Activated naive CD4-positive, alpha-beta T cell treated with anti-CD3 and anti-CD28 coated beads, Interleukin-2, amount 50 U/mL, for 72 hours (primary cell): Measurements from ENCODE around the gene RAD51B. TPM values are rescaled to one million over a fixed set of nuclear protein-coding genes. Genes with fewer than 3 reads are reported as not detected.
"Not testable (repeated sequence)": the region's sequence is repeated elsewhere in the genome, so short reads cannot be mapped to it uniquely, and the experiment has no call there.

Source experiments
- ATAC-seq, 2 donors: fragments of 150-1000 bp; cut with Tn5 transposase; 2 replicates each; pipeline ENCODE4 v1.10.0; 2021; ENCODE audit warnings: mild to moderate bottlenecking in 2 of 2, moderate library complexity in 2 of 2
- DNase-seq, 2 donors: peaks; one replicate each; pipeline ENCODE4 v3.0.0; 2021 to 2022; ENCODE audit warnings: low spot score in 2 of 2
- H3K27ac Mint-ChIP-seq, 2 donors: one replicate each; pipeline ENCODE4 v1.8.0; 2022; ENCODE audit warnings: mild to moderate bottlenecking in 2 of 2, mixed read lengths in 2 of 2
- H3K36me3 Mint-ChIP-seq, 2 donors: one replicate each; pipeline ENCODE4 v1.8.0; 2022; ENCODE audit warnings: mixed read lengths in 2 of 2
- H3K9me3 Mint-ChIP-seq, 2 donors: one replicate each; pipeline ENCODE4 v1.8.0; 2022; ENCODE audit warnings: mixed read lengths in 2 of 2
- total RNA-seq, 2 donors: library from RNA; stranded (reverse); gene quantifications; one replicate each; pipeline ENCODE4 v1.2.3, GENCODE V29; 2022

Gene RAD51B
- total RNA-seq, 2 donors from 2014 or later, result 36.5 to 53.0 TPM

DNA sequence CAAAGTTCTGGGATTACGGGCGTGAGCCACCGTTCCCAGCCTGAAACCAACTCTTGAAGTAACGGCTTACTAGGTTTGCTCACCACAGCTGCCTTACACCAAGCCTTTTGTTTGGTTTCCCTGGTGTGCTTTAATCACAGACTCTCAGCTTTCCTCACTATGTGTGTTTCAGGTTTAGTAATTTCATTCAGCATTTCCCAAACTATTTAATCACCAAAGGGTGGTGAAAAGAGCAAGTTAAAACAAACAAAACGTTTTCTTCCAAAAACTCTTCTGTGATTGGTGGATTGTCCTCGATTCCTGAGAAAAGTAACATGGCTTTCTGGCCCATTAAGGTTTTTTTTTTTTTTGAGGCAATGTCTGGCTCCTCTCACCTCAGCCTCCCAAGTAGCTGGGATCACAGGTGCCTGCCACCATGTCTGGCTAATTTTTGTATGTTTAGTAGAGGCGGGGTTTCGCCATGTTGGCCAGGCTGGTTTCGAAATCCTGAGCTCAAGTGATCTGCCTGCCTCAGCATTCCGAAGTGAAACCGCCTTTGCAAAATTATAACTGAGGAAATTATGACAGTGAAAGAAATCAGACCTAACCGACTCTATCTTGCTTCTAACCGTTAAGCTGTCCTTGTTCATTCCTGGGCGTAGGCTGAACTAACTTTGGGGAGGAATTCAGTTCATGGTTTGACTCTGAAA is 1.7 kb upstream of the RAD51B start:
- Mint-ChIP-seq H3K36me3 (peaks cover 4 to 6% of the 10 kb centered on the region in 2 donors), H3K27ac (peak overlapping the region in 1 of 2 donors; percentile 88), H3K9me3 (no peaks in the 10 kb centered on the region)
- ATAC-seq (no peak), DNase-seq (no peak)

DNA sequence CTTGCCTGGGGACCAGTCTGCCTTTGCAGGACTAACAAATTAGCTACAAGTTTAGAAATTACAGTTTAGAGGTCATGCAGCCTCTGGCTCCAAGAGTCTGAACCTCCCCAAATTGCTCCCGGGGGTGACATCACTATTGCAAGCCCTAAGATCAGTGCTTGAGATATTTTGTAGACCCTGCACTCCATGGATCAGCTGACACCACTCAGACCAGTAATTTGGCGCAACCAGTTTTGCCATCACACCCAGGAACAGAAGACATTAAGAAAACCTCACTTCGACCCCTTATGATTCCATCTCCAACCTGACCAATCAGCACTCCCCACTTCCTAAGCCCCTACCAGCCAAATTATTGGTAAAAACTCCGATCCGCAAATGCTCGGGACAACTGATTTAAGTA is 1.1 kb upstream of the RAD51B start:
- DNase-seq, H3K36me3 Mint-ChIP-seq, ATAC-seq, H3K9me3 Mint-ChIP-seq: not testable (repeated sequence)
- peak overlapping the region in 1 of 2 donors; percentile 88 for H3K27ac Mint-ChIP-seq

DNA sequence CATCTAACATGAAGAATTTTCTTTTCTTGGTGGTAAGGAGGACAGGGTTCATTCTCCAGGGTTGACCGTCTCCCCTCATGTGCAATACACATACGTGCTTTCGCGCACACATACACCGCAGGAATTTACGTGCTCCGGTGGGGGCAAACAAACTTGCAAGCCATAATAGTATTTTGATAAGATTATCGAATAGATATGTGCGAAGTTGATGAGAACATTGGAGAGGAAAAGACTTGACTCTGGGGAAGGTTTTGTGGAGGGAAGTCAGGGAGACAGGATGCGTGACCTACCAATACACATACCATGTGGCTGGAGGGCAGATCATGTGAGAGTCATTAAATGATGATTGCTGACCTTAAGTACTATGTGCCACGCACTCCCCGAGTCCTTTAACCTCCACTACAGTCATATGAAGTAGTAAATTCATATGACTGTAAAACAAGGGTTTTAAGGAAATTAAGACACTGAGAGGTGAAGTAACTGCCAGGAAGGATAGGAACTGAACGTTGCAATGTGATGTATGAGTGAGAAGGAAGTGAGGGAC is 921 bp downstream of the RAD51B start:
- peak in 1 of 2 donors; percentile 32 for ATAC-seq
- Mint-ChIP-seq H3K27ac (peak overlapping the region; percentile 88 to 98), H3K36me3 (peaks cover 4 to 6% of the 10 kb centered on the region in 2 donors), H3K9me3 (no peaks in the 10 kb centered on the region)
- DNase-seq, result peak in 1 of 2 donors; percentile 7

DNA sequence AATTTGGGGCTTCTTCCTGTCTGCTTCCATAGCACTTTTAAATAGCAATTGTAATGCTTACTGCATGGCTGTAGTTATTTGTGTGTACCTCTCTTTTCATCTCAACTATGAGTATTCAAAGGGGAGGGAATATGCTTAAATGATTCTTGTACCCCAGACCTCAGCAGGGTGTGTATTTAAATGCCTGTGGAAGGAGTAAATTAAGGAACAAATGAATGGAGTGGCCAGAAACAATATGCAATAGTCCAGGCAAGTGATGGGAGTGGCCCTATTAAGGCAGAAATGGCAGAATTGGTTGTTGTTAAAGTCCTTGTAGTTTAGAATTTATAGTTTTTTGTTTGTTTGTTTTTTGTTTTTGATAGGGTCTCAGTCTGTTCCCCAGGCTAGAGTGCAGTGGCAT is 1.5 kb downstream of the RAD51B start:
- Mint-ChIP-seq H3K9me3 (no peaks in the 10 kb centered on the region), H3K36me3 (peaks cover 4 to 6% of the 10 kb centered on the region in 2 donors), H3K27ac (peak overlapping the region in 1 of 2 donors; percentile 88)
- no peak for DNase-seq
- ATAC-seq, result no peak

DNA sequence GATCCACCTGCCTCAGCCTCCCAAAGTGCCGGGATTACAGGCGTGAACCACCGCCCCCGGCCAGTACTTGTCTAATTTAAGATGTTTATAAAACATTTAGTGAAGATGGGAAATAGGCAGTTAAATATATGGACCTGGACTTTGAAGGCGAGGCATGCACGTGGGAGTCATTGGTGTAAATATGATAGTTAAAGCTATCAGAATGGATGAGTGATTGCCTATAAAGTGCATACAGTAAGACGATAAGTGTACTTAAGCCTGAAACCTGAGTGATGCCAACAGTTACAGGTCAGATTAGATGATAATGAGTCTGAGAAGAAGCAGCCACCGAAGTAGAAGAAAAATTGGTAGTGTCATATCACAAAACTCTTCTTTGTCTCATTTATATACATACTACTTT is 11.5 kb downstream of the RAD51B start:
- ATAC-seq (no peak), DNase-seq (no peak)
- H3K27ac Mint-ChIP-seq, result no peak overlapping the region
- peaks cover 10 to 17% of the 10 kb centered on the region in 2 donors for H3K36me3 Mint-ChIP-seq
- H3K9me3 Mint-ChIP-seq, result no peaks in the 10 kb centered on the region

DNA sequence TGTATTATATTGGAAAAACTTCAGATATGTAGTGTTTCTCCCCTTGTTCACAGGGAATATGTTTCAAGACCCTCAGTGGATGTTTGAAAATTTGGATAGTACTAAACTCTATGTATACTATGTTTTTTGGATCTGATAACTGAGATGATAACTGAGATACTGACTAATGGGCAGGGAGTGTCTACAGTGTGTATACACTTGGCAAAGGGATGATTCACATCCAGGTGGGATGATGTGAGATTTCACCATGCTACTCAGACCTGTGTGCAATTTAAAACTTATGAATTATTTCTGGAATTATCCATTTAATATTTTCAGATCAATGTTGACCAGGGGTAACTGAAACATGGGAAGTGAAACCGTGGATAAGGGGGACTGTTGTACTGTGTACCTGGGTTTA is 13.8 kb downstream of the RAD51B start:
- H3K9me3 Mint-ChIP-seq, result no peaks in the 10 kb centered on the region
- no peak for ATAC-seq

DNA sequence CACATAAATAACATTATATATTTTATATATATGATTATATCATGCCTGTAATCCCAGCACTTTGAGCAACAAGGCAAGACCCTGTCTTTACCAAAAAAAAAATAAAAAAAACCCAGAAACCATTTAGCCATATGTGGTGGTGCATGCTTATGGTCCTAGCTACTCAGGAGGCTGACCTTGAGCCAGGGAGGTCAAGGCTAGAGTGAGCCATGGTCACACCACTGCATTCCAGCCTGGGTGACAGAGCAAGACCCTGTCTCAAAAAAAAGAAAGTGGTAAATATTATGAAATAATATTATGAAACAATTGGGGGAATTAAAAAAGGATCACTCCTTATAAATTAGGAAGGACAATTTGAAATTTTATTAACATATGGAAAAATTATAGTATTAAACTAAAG is 16.0 kb downstream of the RAD51B start:
- peaks cover 0 to 4% of the 10 kb centered on the region in 2 donors for H3K36me3 Mint-ChIP-seq
- no peaks in the 10 kb centered on the region for H3K9me3 Mint-ChIP-seq
- DNase-seq, result no peak
- H3K27ac Mint-ChIP-seq, result no peak overlapping the region
- ATAC-seq, result no peak

More for the DNA sequence above, 13.8 kb downstream of the RAD51B start:
- DNase-seq, result no peak
- Mint-ChIP-seq H3K27ac (peak overlapping the region in 1 of 2 donors; percentile 72), H3K36me3 (peaks cover 4 to 5% of the 10 kb centered on the region in 2 donors)

DNA sequence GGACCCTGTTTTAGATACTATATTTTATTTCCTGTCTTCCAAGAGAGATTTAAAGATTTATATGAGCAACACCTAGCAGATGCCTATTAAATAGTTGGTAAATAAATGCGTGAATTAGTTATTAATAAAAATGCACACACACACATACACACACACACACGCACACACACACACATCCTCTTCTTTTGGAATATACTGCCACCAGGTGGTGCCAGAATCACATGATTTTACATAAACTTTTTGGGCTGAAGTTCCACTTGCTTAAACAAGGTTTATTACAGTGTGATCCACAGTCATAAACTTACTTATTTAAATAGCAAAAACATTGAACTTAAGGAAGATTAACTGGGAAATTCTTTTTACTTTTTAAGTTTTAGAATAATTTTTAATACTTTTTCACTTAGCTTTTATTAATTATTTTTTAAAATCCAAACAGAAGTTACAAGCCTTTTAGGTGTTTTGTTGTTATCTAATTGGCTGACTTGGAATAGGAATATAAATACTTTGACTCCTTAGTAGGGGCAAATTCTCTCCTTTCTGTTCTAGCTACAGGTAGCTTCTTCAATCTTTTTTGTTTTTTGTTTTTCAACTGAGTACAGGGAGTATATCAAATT is 17.5 kb downstream of the RAD51B start:
- ATAC-seq, result peak in 1 of 2 donors; percentile 33

DNA sequence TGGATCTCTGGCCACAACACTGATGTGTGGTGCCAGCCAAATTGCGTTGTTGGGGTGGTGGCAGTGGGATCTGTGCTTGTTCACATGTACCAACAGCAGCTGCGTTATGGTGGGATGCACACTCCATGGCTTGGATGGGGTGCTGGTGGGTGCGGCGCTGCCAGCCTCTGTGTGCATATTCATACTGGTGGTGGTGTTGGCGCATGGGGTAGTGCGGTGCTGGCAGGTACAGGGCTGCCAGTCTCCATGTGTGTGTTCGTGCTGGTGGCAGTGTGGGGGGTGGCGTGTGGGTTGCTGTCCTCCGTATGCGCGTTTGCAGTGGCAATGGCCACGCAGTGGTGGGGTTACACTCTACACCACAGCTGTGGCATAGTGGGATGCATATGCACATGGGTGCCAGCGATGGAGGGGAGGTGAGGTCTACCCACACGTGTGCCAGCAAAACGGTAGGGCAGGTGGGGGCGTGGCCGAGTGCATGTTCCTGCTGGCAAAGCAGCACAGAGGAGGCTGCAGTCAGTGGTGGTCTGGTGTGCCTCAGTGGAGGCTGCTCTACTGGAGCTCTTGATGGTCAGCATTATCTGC is 26.5 kb downstream of the RAD51B start:
- ATAC-seq, result no peak
- DNase-seq, result no peak
- Mint-ChIP-seq H3K9me3 (peaks cover 5 to 10% of the 10 kb centered on the region in 2 donors), H3K27ac (no peak overlapping the region), H3K36me3 (peaks cover 19 to 21% of the 10 kb centered on the region in 2 donors)

More for the DNA sequence above, 17.5 kb downstream of the RAD51B start:
- Mint-ChIP-seq H3K36me3 (peaks cover 0 to 4% of the 10 kb centered on the region in 2 donors), H3K27ac (no peak overlapping the region), H3K9me3 (no peaks in the 10 kb centered on the region)
- peak in 1 of 2 donors; percentile 35 for DNase-seq

DNA sequence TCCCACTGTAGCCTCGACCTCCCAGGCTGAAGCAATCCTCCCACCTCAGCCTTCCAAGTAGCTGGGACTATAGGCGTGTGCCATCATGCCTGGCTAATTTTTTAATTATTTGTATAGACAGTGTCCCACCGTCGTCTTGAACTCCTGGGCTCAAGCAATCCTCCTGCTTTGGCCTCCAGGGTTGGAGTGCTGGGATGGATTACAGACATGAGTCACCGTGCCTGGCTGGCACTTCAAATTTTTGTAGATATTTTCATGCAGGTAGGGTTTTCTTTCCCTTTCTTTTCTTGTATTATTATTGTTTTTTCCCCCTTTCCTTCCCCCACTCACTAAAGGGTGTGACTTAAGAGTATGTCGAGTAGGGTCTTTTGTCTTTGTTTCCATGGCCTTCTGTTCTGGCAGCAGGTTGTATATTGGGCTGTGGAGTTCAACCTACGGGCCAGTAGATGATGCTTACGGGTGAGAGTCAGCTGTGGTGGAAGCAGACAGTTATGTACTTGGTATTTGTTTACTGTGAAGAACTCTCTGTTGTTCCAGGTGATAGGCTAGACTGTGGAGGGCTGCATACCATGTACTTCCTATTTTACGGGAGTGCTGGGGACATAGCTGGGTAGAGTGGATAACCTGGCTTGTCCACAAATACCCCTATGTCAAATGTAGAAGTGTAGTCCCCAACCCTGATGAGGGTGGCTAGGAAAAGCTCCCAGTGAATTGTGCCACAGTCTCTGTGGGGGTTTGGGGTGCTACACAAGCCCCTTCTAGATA is 30.7 kb downstream of the RAD51B start:
- Mint-ChIP-seq H3K9me3 (peaks cover 5 to 10% of the 10 kb centered on the region in 2 donors), H3K36me3 (peaks cover 19 to 21% of the 10 kb centered on the region in 2 donors), H3K27ac (peak overlapping the region in 1 of 2 donors; percentile 3)
- DNase-seq, result no peak
- ATAC-seq, result no peak

DNA sequence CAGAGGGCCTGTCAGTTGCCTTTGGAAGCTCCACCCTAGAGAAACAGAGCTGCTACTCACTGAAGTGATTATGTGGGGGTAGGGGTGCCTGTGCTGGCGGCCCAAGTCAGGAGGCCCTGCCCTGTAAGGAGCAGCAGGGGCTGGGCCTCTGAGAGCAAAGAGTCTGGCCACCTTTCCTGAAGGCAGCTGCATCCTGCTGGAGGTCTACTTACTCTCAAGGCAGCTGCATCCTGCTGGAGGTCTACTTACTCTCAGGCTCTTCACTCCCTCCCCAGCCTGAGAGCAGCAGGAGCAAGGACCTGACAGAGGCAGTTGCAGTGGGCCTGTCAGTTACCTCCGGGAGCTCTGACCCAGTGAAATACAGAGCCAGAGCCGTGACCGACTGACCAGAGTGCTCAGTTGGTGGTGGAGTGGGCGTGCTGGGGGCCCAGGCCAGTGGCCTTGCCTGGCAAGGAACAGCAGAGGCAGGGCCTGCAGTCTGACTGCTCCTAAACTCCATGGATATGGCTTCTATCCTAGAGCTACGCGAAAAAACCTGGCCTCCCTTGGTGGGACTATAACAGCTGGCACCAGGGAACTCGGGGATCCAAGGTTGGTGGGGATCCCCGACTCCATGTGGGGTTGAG is 32.3 kb downstream of the RAD51B start:
- ATAC-seq (no peak), DNase-seq (no peak)
- Mint-ChIP-seq H3K9me3 (peaks cover 5 to 10% of the 10 kb centered on the region in 2 donors), H3K27ac (no peak overlapping the region), H3K36me3 (peaks cover 11 to 15% of the 10 kb centered on the region in 2 donors)

DNA sequence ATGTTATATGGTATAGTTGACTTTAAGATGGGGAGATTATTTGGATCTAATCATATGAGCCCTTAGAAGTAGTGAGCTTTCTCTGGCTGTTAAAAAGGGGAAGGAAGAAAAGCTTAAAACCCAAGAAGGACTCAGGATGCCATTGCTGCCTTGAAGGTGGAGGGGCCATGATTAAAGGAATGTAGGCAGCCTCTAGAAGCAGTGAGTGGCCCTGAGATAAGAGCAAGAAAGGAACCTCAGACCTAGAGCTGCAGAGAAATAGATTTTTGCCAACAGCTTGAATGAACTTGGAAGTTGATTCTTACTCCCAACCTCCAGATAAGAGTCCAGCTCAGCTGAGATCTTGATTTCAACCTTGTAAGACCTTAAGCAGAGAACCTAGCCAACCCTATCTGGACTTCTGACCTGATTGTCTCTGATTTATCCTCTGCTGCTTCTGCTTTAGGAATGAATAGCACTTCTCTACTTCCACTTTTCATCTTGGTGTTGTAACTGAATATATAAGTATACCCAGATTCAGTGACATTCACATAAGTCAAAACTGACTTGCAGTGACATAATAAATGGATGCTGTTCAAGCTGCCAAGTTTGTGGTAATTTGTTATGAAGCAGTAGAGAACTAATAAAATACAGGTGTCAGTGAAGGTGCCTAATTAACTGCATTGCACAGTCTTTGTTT is 33.5 kb downstream of the RAD51B start:
- peaks cover 0 to 5% of the 10 kb centered on the region in 2 donors for H3K9me3 Mint-ChIP-seq
- peaks cover 5 to 6% of the 10 kb centered on the region in 2 donors for H3K36me3 Mint-ChIP-seq
- H3K27ac Mint-ChIP-seq, result no peak overlapping the region
- DNase-seq (no peak), ATAC-seq (no peak)

DNA sequence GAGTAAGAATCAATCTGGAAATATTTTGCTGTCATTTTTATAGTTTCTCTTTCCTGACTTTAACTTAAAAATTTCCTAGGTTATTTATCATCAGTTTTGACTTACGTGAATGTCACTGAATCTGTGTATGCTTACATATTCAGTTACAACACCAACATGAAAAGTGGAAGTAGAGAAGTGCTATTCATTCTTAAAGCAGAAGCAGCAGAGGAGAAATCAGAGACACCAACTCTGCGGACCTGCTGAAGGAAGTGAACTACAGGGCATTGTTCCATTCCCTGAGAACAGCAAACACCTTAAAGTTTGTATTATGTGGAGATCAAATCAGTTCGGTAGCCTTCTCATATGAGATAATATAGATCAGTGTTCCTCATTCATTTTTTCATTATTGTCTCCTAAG is 34.1 kb downstream of the RAD51B start:
- H3K36me3 Mint-ChIP-seq, result peaks cover 0 to 6% of the 10 kb centered on the region in 2 donors
- H3K9me3 Mint-ChIP-seq, result no peaks in the 10 kb centered on the region
- no peak for DNase-seq
- ATAC-seq, result no peak
- no peak overlapping the region for H3K27ac Mint-ChIP-seq

DNA sequence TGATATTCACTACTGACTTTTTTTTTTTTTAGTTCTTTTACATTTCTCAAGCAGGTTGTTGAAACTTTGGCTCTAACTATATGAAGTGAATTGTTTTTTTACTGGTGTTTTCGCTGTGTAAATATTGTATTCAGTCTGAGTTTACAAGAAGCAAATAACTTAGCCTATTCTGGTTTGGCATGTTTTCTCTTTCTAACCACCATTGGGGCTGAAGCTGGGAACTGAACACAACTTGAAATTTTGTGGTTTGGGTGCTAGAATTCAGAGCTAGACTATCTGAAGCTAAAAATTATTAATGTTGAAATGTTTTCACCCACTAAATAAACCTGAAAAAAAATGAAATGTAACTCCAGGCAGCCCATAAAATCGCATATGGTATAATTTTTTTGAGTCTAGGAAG is 37.2 kb downstream of the RAD51B start:
- no peaks in the 10 kb centered on the region for H3K9me3 Mint-ChIP-seq
- H3K36me3 Mint-ChIP-seq, result no peaks in the 10 kb centered on the region
- H3K27ac Mint-ChIP-seq, result no peak overlapping the region
- DNase-seq, result no peak
- ATAC-seq, result no peak

DNA sequence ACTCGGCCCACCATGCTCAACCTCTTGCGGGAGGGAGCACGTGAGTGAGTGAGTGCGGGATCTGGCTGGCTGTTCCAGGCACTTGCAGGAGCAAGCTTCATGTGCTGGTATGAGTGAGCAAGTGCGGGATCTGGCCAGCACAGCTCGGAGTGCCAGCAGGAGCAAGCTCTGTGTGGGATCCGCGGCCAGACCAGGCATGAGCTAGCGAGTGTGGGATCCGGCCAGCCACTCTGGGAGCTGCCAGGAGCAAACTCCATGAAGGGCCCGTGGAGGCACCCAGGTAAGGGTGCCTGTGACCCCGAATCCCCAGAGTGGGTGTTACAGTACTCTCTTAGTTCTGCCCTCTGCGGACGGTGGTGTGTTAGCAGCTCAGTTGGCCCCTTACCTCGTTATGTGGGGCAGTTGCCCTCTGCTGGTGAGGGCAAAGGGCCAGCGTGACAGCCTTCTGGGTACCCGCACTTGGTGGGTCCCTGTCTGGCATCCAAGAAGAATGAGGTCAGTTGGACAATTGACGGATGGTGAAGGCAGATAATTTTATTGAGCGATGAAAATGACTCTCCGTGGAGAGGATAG is 38.3 kb downstream of the RAD51B start:
- H3K9me3 Mint-ChIP-seq, result no peaks in the 10 kb centered on the region
- DNase-seq (no peak), ATAC-seq (no peak)
- peak overlapping the region in 1 of 2 donors; percentile 41 for H3K27ac Mint-ChIP-seq
- no peaks in the 10 kb centered on the region for H3K36me3 Mint-ChIP-seq
